Measurements from ENCODE around the gene PMVK. TPM values are rescaled to one million over a fixed set of nuclear protein-coding genes. Genes with fewer than 3 reads are reported as not detected.
A peak's percentile ranks its signal among the peaks of the same experiment; 100 is the strongest.

The PMVK gene
- total RNA-seq, 4 donors from 2014 or later, result 2.6 to 21.2 (median 6.4) TPM

DNA sequence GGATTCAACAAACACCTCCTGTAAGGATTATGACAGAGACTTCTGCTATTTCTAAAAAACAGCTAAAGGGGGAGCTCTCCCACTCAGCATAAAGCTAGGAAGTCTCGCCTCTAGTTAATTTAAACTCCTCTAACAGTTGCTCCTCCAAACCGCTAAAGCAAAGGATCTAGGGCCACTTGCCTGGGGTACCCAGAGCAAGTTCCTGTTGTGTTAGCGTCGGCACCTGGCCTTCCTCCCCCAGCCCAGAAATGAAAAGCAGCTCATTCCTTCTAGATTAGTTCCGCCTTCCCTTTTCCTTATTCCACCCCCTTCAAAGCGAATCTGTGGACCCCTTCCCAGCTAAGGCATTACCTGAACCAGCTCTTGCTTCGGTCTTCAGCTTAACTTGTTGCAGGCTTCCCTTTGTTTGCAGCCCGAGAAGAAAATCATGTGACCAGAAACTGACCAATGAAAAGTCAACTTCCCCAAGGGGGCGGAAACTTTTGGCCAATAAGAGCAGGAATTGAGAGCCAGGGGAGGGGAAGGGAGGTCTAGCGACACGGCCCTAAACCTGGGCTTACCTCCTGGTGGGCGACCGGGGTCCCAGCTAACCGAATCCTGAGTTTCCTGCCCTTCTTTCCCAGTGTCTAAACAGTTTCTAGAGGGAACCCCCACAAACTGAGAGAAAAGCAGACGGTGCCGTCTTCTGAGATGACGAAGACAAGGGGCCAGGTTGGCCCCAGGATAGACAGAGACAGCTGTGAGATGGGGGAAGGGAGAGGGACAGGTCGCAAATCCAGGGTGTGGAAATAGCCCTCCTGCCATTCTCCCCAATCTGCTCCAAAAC, 19.4 kb upstream of the PMVK start, which contains the start of gene PBXIP1:
Gene PBXIP1 (minus strand): TSS at position 382 of the 826 bp plus-strand sequence. CDS start 2,378 bp downstream, outside the sequence.
- peak; percentile 41 to 50 for TF ChIP-seq POLR2A (IDR thresholded peaks at IDR 0.05)
- TF ChIP-seq, protein P1, sequence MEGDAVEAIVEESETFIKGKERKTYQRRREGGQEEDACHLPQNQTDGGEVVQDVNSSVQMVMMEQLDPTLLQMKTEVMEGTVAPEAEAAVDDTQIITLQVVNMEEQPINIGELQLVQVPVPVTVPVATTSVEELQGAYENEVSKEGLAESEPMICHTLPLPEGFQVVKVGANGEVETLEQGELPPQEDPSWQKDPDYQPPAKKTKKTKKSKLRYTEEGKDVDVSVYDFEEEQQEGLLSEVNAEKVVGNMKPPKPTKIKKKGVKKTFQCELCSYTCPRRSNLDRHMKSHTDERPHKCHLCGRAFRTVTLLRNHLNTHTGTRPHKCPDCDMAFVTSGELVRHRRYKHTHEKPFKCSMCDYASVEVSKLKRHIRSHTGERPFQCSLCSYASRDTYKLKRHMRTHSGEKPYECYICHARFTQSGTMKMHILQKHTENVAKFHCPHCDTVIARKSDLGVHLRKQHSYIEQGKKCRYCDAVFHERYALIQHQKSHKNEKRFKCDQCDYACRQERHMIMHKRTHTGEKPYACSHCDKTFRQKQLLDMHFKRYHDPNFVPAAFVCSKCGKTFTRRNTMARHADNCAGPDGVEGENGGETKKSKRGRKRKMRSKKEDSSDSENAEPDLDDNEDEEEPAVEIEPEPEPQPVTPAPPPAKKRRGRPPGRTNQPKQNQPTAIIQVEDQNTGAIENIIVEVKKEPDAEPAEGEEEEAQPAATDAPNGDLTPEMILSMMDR (IDR thresholded peaks at IDR 0.05), result peak in 1 of 4 experiments; percentile 22
- peak within 1 kb of the TSS; percentile 76 to 79 for H3K27ac ChIP-seq
- H3K9me3 ChIP-seq, result no peaks in the 10 kb centered on the region
- intact Hi-C loops (cut with DNase I; ENCODE audit: low total_unique reads), result no loop called here
- peaks cover 3 to 22% of the 10 kb centered on the region in 2 donors for H3K4me1 ChIP-seq
- H3K27me3 ChIP-seq, result no peaks in the 10 kb centered on the region
- DNase-seq, result peak; percentile 78 to 87
- H3K36me3 ChIP-seq, result no peaks in the 10 kb centered on the region
- H3K4me3 ChIP-seq, result peak within 1 kb of the TSS; percentile 48 to 57

DNA sequence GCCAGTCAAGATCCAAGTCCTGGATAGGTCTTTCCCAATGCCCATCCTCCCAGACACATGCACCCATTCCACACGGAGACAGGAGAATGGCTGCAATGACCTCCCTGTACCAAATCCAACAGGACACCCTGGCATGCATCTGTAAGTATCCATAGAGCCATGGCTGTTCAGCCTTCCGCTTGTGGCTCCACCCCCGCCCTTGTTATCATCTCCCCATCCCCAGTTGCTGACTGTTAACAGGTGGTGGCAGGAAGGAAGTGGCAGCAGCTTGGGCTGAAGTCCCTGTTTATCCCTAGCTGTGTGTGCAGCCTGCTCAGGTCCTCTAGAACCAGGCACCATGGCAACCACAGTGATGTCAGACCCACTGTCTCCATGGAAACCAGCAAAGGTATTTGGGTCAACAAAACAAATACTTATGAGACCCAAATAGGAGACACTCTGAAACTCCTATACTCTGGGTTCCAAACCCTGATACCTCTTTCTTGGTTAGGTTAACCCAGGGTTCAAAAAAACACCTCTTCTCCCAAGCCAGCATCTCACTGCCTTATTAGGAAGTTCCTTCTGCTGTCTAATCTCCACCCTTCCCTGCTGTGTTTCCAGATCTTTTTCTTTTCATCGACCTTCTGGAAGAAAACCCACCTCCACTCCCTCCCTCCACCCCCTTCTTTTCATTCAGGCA, 18.7 kb upstream of the PMVK start:
- no peaks in the 10 kb centered on the region for H3K9me3 ChIP-seq
- peak overlapping the region; percentile 48 to 57 for H3K4me3 ChIP-seq
- intact Hi-C loops (cut with DNase I; ENCODE audit: low total_unique reads), result no loop called here
- no peak for TF ChIP-seq POLR2A (IDR thresholded peaks at IDR 0.05)
- TF ChIP-seq, protein P1 (IDR thresholded peaks at IDR 0.05), result no peak
- peaks cover 3 to 22% of the 10 kb centered on the region in 2 donors for H3K4me1 ChIP-seq
- DNase-seq, result peak in 1 of 2 donors; percentile 68
- H3K27me3 ChIP-seq, result no peaks in the 10 kb centered on the region
- peak overlapping the region; percentile 76 to 79 for H3K27ac ChIP-seq
- no peaks in the 10 kb centered on the region for H3K36me3 ChIP-seq

DNA sequence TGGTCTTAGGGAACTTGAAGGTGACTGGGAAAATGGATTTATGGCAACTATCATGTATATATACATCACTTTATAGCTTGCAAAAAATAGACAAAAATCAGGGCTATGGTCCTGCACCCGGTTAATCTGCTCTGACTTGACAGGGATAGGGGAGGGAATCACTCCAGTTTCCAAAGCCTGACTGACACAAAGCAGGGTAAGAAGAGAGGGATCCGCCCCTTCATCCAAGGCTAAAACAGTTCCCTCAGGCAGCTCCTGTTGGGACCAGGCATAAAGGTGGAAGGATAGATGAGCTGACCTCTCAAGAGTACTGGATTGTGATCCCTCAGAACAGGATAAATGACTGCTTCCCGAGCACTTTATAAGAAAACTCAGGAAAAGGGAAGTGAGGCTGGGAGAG, 18.0 kb upstream of the PMVK start:
- no peak for DNase-seq
- H3K4me3 ChIP-seq, result peak overlapping the region in 1 of 2 donors; percentile 48
- peaks cover 3 to 22% of the 10 kb centered on the region in 2 donors for H3K4me1 ChIP-seq
- intact Hi-C loops (cut with DNase I; ENCODE audit: low total_unique reads), result no loop called here
- H3K27me3 ChIP-seq, result no peaks in the 10 kb centered on the region
- no peaks in the 10 kb centered on the region for H3K9me3 ChIP-seq
- peak overlapping the region; percentile 76 to 79 for H3K27ac ChIP-seq
- TF ChIP-seq POLR2A (IDR thresholded peaks at IDR 0.05), result no peak
- TF ChIP-seq, protein P1 (IDR thresholded peaks at IDR 0.05), result no peak
- H3K36me3 ChIP-seq, result no peaks in the 10 kb centered on the region

DNA sequence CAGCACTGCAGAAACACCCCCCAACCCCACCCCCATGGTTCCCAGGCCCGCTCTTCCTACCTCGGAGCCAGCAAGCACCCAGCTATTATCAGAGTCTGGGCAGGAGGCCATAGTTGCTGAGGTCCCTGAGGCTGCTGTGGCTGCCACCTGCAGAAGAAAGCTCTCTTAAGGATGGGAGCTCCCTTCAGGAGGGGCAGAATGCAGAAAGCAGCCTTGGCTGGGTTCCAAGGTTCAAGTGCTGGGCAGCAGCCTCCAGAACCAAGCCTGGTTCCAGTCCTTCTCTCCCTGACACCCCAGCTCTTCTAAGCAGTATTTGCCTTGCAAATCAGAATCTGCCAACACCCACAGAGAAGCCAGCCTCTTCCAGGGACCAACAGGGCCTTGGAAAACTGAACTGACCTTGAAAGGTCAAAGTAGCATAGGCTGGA, 17.1 kb upstream of the PMVK start:
- H3K27ac ChIP-seq, result no peak overlapping the region
- H3K27me3 ChIP-seq, result no peaks in the 10 kb centered on the region
- peaks cover 3 to 22% of the 10 kb centered on the region in 2 donors for H3K4me1 ChIP-seq
- intact Hi-C loops (cut with DNase I; ENCODE audit: low total_unique reads), result no loop called here
- no peak for DNase-seq
- no peak overlapping the region for H3K4me3 ChIP-seq
- TF ChIP-seq POLR2A (IDR thresholded peaks at IDR 0.05), result no peak
- TF ChIP-seq, protein P1 (IDR thresholded peaks at IDR 0.05), result no peak
- H3K9me3 ChIP-seq, result no peaks in the 10 kb centered on the region
- no peaks in the 10 kb centered on the region for H3K36me3 ChIP-seq

DNA sequence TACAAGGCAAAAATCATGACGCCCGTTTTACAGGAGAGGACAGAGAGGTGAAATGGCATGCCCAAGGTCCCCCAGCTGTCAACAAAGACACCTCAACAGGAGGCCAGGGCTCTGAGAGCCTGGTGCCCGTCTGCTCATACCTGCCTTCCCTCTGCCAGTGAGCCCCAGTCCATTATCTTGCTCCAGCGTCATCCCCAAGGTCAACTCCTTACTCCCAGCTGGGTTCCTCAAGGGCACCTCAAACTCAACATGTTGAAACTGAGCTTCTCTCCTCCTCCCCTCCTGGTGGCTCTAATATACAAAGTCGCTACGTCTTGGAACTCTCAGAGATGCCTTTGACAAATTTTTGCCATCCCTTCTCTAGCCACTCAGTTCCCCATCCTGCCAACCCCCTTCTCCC, 16.1 kb upstream of the PMVK start:
- no peak overlapping the region for H3K27ac ChIP-seq
- H3K9me3 ChIP-seq, result no peaks in the 10 kb centered on the region
- peaks cover 3 to 22% of the 10 kb centered on the region in 2 donors for H3K4me1 ChIP-seq
- intact Hi-C loops (cut with DNase I; ENCODE audit: low total_unique reads), result no loop called here
- TF ChIP-seq, protein P1 (IDR thresholded peaks at IDR 0.05), result no peak
- no peak for TF ChIP-seq POLR2A (IDR thresholded peaks at IDR 0.05)
- no peak for DNase-seq
- H3K27me3 ChIP-seq, result no peaks in the 10 kb centered on the region
- H3K4me3 ChIP-seq, result no peak overlapping the region
- H3K36me3 ChIP-seq, result no peaks in the 10 kb centered on the region
